NCI-H2171 (cell line): Measurements from ENCODE around the gene NRL.

Experiments used
- DNase-seq: peaks from one replicate; lab custom pipeline; 2025; lab: John Stamatoyannopoulos, UW

The NRL gene

GRCh38 chr14:24080888-24081738, 33.6 kb downstream of the NRL start:
- peak; percentile 79 for DNase-seq

GRCh38 chr14:24080142-24080530, 34.6 kb downstream of the NRL start:
- DNase-seq = no peak

- peak; percentile 72 for DNase-seq
Measured at GRCh38 chr14:24079491-24080141, 35.1 kb downstream of the NRL start.

GRCh38 chr14:24078146-24078545, 36.6 kb downstream of the NRL start:
- DNase-seq = peak; percentile 32

- no peak for DNase-seq
Measured at GRCh38 chr14:24077086-24077485, 37.7 kb downstream of the NRL start.

GRCh38 chr14:24076302-24076601, 38.5 kb downstream of the NRL start:
- DNase-seq = no peak

- no peak for DNase-seq
Measured at GRCh38 chr14:24075485-24076301, 39.1 kb downstream of the NRL start.

GRCh38 chr14:24074625-24075484, 39.9 kb downstream of the NRL start:
- DNase-seq = no peak

GRCh38 chr14:24072881-24073877, 41.6 kb downstream of the NRL start:
- no peak for DNase-seq

GRCh38 chr14:24072436-24072835, 42.3 kb downstream of the NRL start:
- DNase-seq = no peak

- no peak for DNase-seq
Measured at GRCh38 chr14:24071836-24072430, 42.8 kb downstream of the NRL start.

- no peak for DNase-seq
Measured at GRCh38 chr14:24071144-24071697, 43.5 kb downstream of the NRL start, which contains the start of gene CPNE6. Gene CPNE6 (plus strand): TSS chr14:24071562. CDS start chr14:24072937, 1,375 bp downstream.

- no peak for DNase-seq
Measured at GRCh38 chr14:24070285-24071143, 44.2 kb downstream of the NRL start.

GRCh38 chr14:24069411-24069735, 45.4 kb downstream of the NRL start:
- no peak for DNase-seq

GRCh38 chr14:24068711-24069410, 45.9 kb downstream of the NRL start:
- DNase-seq = no peak

- no peak for DNase-seq
Measured at GRCh38 chr14:24067133-24068082, 47.3 kb downstream of the NRL start.

- no peak for DNase-seq
Measured at GRCh38 chr14:24066496-24067132, 48.1 kb downstream of the NRL start.
